KOPT-K1 (cell line): ENCODE measurements around the gene MYOZ2.

Source experiments
- H3K27ac ChIP-seq: fragments of 200-600 bp; sonication (generic); 2 replicates; pipeline ENCODE4 v1.5.1; 2016; ENCODE audit warnings: antibody characterized with exemption, mild to moderate bottlenecking, low read depth, low read length; ENCODE audit not compliant: poor library complexity, severe bottlenecking
- H3K36me3 ChIP-seq: fragments of 200-600 bp; sonication (generic); 2 replicates; pipeline ENCODE4 v1.5.1; 2017; ENCODE audit warnings: antibody characterized with exemption, mild to moderate bottlenecking, low read length, moderate library complexity; ENCODE audit not compliant: insufficient read depth
- H3K9me3 ChIP-seq: fragments of 200-600 bp; sonication (generic); 2 replicates; pipeline ENCODE4 v1.5.1; 2017; ENCODE audit warnings: antibody characterized with exemption, low read length, mild to moderate bottlenecking; ENCODE audit not compliant: insufficient read depth, poor library complexity, severe bottlenecking

Gene MYOZ2

GRCh38 chr4:119205690-119206089 lies 70.1 kb downstream of the MYOZ2 start:
- Histone ChIP-seq H3K36me3 (no peaks in the 10 kb centered on the region), H3K27ac (no peak overlapping the region), H3K9me3 (no peaks in the 10 kb centered on the region)

GRCh38 chr4:119206178-119206577 lies 70.5 kb downstream of the MYOZ2 start:
- H3K9me3 ChIP-seq = no peaks in the 10 kb centered on the region
- H3K27ac ChIP-seq = no peak overlapping the region
- H3K36me3 ChIP-seq = no peaks in the 10 kb centered on the region

- Histone ChIP-seq H3K36me3 (no peaks in the 10 kb centered on the region), H3K27ac (no peak overlapping the region), H3K9me3 (no peaks in the 10 kb centered on the region)
Observed at GRCh38 chr4:119207051-119207450, 71.4 kb downstream of the MYOZ2 start.

- peaks cover 5% of the 10 kb centered on the region for H3K9me3 ChIP-seq
- no peak overlapping the region for H3K27ac ChIP-seq
- H3K36me3 ChIP-seq = no peaks in the 10 kb centered on the region
Observed at GRCh38 chr4:119209077-119209476, 73.4 kb downstream of the MYOZ2 start.

GRCh38 chr4:119209586-119209985 lies 74.0 kb downstream of the MYOZ2 start:
- Histone ChIP-seq H3K27ac (no peak overlapping the region), H3K9me3 (peaks cover 5% of the 10 kb centered on the region), H3K36me3 (no peaks in the 10 kb centered on the region)

GRCh38 chr4:119210775-119211174 lies 75.1 kb downstream of the MYOZ2 start:
- Histone ChIP-seq H3K36me3 (no peaks in the 10 kb centered on the region), H3K27ac (no peak overlapping the region), H3K9me3 (peaks cover 5% of the 10 kb centered on the region)

- peaks cover 5% of the 10 kb centered on the region for H3K9me3 ChIP-seq
- H3K27ac ChIP-seq = no peak overlapping the region
- no peaks in the 10 kb centered on the region for H3K36me3 ChIP-seq
Observed at GRCh38 chr4:119211867-119212233, 76.2 kb downstream of the MYOZ2 start.

GRCh38 chr4:119212234-119212963 lies 76.8 kb downstream of the MYOZ2 start, which contains the start of gene USP53:
TSS of gene USP53 (plus strand) at chr4:119212713. CDS start at chr4:119239760, 27,047 bp downstream.
- peaks cover 5% of the 10 kb centered on the region for H3K9me3 ChIP-seq
- no peak within 1 kb of the TSS for H3K27ac ChIP-seq
- H3K36me3 ChIP-seq = no peaks in the 10 kb centered on the region

GRCh38 chr4:119212964-119213606 lies 77.5 kb downstream of the MYOZ2 start:
- H3K36me3 ChIP-seq = no peaks in the 10 kb centered on the region
- no peak overlapping the region for H3K27ac ChIP-seq
- H3K9me3 ChIP-seq = peaks cover 5% of the 10 kb centered on the region

GRCh38 chr4:119218093-119218492 lies 82.5 kb downstream of the MYOZ2 start:
- H3K36me3 ChIP-seq = no peaks in the 10 kb centered on the region
- no peak overlapping the region for H3K27ac ChIP-seq

GRCh38 chr4:119221412-119221811 lies 85.8 kb downstream of the MYOZ2 start:
- Histone ChIP-seq H3K27ac (no peak overlapping the region), H3K36me3 (no peaks in the 10 kb centered on the region), H3K9me3 (no peaks in the 10 kb centered on the region)

More at GRCh38 chr4:119218093-119218492, 82.5 kb downstream of the MYOZ2 start:
- no peaks in the 10 kb centered on the region for H3K9me3 ChIP-seq

GRCh38 chr4:119227690-119228089 lies 92.1 kb downstream of the MYOZ2 start:
- no peaks in the 10 kb centered on the region for H3K9me3 ChIP-seq
- H3K36me3 ChIP-seq = no peaks in the 10 kb centered on the region
- H3K27ac ChIP-seq = no peak overlapping the region

GRCh38 chr4:119228406-119228805 lies 92.8 kb downstream of the MYOZ2 start:
- Histone ChIP-seq H3K9me3 (no peaks in the 10 kb centered on the region), H3K36me3 (no peaks in the 10 kb centered on the region), H3K27ac (no peak overlapping the region)

GRCh38 chr4:119229908-119230687 lies 94.5 kb downstream of the MYOZ2 start:
- H3K9me3 ChIP-seq = no peaks in the 10 kb centered on the region
- no peaks in the 10 kb centered on the region for H3K36me3 ChIP-seq
- H3K27ac ChIP-seq = no peak overlapping the region

GRCh38 chr4:119231491-119231890 lies 95.9 kb downstream of the MYOZ2 start:
- no peaks in the 10 kb centered on the region for H3K36me3 ChIP-seq
- H3K9me3 ChIP-seq = no peaks in the 10 kb centered on the region
- H3K27ac ChIP-seq = no peak overlapping the region
